HG03135 (cell line): ENCODE measurements around the gene MC3R.
"Not testable (repeated sequence)": the region's sequence is repeated elsewhere in the genome, so short reads cannot be mapped to it uniquely, and the experiment has no call there.

Experiments used
- ATAC-seq: cut with Tn5 transposase; IDR thresholded peaks from one replicate; pipeline ENCODE4 v1.9.1; 2021; ENCODE audit warnings: mild to moderate bottlenecking, moderate library complexity; ENCODE audit not compliant: unreplicated experiment

MC3R gene

DNA sequence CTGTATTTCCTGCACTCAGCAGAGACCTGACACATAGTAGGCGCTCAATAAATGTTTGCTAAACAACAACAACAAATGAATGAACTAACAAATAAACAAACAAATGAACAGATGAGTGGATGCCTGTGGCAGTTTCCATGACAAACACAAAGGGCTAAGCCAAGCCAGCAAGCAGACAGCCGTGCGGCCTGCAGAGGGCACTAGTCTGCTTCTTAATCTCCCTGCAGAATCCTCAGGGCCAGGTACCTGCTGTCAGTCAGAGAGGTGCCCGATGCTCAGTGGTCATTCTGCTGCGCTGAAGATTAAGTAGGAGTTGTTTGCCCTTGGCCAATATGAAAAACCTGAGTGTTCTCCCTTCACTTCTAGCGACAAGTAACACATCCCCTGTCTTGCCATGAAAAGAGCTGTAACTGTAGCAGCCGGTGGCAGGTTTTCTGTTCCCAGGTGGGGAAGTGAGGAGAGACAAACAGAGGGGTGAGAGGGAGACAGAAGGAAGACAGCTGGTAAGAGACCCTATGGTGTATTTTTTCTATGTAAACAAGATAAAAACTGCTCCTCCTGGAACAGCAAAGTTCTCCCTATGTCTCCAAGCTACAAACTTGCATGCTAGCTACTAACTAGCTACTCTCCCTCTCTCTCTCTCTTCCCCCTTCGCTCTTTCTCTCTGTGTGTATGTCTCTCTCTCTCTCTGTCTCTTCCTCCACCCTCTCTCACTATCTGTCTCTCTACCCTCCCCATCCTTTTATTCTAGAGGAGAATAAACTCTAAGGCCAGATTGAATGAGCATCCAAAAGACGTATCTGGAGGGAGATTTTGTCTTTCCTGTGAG, at the start of gene MC3R:
TSS of gene MC3R (plus strand) at position 779 of the 829 bp plus-strand sequence. CDS start 112 bp downstream, outside the sequence.
- ATAC-seq, result no peak

DNA sequence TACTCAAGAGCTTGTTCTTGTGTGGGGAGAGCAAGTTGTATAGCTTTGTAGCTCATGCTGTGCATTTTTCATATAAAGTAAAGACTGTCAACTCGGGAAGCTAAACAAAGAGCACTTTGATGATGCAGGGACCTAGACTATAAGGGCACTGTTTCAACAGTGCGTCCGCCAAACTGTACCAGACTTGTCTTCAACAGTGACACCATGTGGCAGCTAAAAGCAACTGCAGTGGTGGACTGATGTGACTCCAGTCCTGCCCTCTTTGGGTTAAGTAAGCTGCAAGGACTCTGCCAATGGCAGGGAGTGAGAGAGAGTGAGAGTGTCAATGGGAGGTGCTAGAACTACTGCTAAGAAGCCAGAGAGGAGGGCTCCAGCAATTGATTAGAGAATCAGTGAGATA, 48.1 kb upstream of the MC3R start:
- no peak for ATAC-seq

DNA sequence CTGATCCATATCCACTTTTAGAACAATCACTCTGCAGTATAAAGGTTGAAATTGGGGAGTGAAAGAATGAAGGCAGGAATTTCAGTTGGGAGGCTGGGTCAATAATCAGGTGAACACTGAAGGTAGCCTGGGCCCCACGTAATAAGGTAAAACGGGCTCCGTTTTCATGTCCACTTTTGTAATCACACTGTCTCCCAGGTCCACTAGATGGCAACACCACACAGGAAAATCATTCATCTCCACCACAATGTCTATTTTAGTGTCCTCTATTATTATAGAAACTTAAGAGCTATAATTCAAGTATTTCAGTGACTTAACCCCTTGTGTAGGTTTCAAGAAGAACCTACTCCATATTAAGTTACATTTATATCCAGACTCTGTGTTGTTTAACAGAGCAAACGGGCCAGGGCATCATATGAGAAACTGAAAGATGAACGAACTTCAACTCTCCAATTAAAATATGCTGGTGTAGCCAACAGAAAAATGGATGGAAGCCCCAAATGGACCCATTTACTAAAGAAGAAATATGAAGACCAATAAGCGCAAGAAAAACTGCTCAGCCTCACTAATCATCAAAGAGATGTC, 45.9 kb upstream of the MC3R start:
- no peak for ATAC-seq

DNA sequence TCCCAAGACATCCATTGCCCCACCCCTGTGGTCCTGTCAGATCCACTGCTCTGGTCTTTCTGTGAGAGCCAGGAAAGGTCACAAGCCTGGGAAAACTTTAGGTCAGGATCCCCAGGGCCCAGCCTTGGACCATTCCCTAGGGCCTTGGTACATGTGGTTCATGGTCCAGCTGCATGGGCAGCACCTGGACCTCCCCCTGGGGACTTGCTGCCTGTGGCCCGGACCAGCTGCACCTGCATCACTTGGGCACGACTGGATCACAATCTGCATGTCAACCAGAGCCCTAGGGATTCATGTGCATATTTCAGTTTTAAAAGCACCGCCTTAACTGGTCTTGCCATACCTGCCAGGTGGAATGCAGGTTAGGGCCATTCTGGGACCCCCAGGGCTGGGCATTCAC, 44.3 kb upstream of the MC3R start:
- ATAC-seq, result no peak

DNA sequence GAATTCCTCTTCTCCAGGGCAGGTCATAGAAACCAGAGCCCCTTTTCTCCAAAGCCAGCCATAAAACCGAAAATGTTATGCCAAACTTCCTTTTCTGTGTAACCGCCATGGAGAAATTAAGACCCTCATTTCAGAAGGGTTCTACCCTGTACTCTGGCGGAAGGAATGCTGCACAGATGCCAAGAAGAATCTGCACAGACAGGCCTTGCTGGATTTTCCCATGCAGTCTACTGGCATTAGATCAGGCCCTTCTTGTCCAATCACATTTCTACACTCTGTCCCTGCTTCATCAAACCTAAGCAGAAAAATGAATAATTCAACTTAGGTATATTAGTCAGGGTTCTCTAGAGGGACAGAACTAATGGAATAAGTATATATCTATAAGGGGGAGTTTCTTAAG, 43.2 kb upstream of the MC3R start:
- ATAC-seq, result no peak

DNA sequence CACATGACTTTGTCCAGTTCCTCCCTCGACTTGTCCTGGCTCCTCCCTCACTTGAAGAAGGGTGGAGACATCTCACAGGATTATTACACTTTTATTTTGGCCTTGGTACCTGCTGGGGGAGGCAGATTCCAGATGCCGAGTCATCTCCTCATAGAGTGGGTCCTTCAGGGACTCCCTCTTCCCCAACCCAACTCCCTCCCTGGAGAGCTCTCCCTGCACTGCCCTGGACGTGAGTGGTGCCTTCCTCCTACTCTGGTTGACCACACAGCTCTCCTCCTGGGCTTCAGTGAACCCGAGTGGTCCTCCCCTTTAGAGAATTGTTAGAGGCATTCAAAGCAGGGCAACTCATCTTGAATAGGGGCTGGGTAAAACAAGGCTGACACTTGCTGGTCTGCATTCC, 40.9 kb upstream of the MC3R start:
- ATAC-seq, result no peak

DNA sequence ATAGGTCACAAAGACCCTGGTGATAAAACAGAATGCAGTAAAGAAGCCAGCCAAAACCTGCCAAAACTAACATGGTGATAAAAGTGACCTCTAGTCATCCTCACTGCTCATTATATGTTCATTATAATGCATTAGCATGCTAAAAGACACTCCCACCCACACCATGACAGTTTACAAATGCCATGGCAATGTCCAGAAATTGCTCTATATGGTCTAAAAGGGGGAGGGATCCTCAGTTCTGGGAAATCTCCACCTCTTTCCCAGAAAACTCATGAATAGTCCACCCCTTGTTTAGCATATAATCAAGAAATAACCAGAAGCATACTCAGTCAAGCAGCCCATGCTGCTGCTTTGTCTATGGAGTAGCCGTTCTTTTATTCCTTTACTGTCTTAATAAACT, 40.4 kb upstream of the MC3R start:
- no peak for ATAC-seq

DNA sequence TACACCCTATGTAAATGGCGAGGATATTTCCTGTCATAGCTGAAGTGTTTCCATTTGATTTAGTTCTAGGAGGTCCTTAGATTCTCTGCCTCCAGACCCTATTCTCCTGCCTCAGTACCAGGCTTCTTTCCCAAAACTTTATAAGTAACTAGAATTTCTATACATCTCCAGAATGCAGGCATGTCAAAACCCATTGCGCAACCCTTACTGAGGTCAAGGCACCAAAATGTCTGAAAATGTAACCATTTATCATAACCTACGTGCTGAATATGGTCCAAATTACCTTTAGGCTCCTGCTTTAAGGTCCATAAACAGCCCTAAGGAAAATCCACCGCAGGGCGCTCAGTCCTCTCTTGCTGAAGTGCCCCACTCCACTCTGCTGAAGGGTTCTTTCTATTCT, 37.5 kb upstream of the MC3R start:
- no peak for ATAC-seq

DNA sequence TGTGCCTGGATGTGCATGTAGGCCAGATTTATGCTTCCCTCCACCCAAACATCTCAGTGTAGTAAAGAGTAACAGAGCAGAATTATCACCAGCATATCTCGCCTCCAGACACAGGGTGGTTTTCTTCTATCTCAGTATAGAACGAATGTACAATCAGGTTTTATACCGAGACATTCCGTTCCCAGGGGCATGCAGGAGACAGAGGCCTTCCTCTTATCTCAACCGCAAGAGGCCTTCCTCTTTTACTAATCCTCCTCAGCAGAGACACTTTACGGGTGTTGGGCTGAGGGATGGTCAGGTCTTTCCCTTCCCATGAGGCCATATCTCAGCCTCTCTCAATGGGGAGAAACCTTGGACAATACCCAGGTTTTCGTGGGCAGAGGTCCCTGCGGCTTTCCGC, 36.4 kb upstream of the MC3R start:
- ATAC-seq, result no peak

DNA sequence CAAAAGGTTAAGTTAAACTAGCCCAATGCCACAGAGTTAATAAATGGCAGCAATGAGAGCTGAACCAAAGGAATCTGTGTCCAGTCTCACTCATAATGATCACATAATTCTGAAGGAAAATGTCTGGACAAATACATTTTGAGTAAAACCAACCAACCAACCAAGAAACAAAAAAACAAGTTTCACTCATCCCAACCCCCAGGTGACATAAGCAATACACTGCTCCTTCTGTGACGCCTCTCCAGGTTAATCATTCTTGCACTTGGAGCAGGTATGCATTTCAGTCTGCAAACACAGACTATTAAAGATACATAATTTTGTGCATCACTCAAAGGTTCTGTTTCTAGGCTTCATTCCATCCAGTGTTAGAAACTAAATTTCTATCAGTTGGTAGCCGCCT, 35.2 kb upstream of the MC3R start:
- ATAC-seq, result no peak

DNA sequence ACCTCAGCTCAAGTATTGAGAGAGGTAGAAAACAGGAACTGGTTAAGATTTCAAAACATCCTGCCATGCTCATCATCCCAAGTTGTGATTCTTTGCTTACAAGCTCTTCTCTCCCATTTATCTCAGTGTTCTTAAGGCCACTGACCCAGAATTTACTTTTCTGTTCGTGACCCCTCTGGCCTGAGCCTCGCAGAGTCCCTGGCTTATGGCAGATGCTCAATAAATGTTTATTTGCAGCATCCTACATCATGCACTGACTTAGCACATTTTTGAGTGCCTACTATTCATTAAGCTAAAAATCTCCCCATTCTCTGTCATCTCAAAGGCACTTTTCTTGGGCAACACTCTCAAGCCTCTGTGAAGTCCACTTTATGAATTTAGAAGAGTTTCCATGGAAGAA, 33.4 kb upstream of the MC3R start:
- ATAC-seq, result no peak

DNA sequence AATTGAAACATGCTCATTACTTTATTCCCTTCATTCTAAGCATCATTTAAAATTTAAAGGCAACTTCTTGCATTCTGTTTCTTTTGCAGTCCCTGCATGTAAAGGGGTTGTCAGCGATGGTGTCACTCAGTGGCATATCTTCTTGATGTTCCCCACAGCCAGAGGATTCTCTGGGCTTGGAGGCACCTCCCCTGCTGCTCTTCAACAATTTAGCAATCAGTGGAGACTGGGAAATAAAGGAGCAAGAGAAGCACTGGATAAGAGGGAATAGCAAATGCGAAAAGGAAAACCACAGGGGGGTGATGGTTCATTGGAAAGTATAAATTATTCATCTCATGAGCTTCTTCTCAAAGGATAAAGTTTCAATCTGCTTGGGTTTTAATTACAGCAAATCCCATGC, 30.7 kb upstream of the MC3R start:
- ATAC-seq, result no peak

DNA sequence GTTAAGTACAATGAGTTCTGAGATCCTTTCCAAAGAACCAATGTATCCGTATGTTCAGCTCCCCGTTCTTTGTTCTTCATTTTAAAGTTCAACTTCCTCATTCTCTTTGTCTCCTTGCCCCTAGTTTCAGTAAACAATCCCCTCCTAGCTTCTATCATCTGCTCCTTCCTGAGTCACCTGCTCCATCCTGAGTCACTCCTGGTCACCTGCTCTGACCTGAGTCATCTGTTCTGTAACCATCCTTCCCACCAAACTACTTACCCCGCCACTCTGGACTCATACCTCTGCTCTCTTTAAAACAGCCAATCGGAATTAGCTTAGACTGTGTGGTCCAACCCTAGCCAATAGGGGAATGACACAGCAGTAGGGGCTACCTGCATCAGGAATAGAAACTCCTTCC, 27.3 kb upstream of the MC3R start:
- not testable (repeated sequence) for ATAC-seq

DNA sequence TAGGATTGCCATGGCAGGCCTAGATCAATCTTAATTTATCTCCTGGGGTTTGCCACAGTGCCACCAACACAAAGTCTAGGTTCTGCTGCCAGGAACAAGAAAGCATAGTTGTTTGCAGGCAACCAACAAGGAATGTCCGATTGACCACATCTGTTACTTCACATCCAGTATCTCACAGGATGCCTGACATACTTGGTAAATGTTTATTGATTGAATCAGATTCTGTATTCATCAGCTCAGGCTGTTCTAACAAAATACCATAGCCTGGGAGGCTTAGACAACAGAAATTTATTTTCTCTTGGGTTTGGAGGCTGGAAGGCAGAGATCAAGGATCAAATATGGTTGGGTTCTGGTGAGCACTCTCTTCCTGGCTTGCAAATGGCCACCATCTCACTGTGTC, 26.3 kb upstream of the MC3R start:
- ATAC-seq, result no peak

DNA sequence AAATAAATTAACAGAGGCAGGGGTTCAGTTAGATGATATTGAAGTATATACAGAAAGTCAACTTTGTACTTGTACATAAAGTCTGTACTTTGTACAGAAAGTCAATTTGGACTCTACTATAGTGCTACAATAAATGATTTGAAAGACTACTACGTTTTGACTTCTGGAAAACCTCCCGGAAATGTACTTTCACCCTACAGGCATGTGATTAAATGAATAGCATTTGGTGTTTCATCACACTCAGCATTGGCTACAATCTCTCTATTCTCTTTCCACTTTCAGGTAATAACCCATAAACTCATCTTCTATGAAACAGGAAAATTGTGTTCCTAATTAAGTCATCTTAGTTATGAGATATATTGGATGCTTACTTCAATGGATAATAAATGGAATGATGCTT, 25.6 kb upstream of the MC3R start:
- ATAC-seq, result no peak

DNA sequence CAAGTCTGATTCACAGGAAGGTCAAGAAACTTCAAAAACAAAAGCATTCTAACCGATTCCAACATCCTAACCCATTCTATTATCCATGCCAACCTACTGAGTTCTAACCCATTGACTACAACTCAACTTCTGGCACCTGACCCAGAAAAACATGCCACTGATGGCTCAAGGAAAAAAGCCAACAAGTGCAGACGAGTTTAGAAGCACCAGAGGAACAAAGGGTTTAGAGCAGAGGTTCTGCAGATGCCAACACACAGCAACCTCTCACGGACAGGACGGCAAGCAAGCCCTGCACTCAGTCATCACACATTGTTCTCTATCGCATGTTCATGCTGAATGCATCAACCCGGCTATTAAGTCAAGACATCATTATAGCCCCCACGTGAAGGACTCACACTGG, 25.2 kb upstream of the MC3R start:
- no peak for ATAC-seq

DNA sequence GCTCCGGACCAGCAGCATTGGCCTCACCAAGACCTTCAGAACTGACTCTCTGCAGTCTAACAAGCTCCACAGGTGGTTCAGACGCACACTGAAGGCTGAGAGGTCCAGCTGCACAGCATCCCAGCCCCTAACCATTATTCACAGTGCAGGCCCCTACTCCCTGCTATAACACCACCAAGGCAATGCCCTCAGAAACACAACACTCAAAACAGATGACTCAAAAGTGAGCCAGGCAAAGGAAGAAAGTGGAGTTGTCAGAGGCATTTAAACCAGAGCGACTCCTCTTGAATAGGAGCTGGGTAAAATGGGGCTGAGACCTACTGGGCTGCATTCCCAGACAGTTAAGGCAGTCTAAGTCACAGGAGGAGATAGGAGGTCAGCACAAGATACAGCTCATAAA, 20.5 kb upstream of the MC3R start:
- ATAC-seq, result no peak

DNA sequence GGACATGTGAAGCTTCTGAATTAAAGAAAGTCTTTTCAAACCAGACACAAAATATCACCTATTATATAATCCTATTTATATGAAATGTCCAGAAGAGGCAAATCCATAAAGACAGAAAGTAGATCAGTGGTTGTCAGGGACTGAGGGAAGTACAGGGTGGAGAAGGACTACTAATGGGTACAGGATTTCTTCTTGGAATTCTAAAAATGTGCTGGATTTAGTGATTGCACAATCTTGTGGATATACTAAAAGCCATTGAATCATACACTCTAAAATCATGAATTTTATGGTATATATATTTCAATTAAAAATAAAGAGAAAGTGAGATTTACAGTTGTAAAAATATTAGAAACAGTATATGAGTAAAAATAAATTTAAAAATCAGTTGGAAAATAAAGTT, 18.7 kb upstream of the MC3R start:
- ATAC-seq, result no peak

DNA sequence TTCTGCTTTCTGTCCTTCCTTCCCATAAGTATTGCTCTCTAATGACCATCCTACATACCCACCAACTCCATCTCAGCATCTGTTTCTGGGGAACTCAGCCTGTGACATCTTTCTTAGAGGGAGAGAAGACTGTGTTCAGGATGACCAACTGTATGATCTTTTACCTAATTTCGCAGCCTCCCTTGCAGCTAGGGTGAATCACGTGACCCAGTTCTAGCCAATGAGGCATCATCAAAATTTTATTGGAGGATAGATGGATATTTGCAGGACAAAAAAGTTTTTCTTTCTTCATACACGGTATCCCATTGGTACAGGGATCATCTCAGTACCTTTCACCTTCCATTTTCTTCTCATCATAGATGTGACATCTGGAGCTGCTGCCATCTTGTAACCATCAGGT, 14.4 kb upstream of the MC3R start:
- ATAC-seq, result no peak

DNA sequence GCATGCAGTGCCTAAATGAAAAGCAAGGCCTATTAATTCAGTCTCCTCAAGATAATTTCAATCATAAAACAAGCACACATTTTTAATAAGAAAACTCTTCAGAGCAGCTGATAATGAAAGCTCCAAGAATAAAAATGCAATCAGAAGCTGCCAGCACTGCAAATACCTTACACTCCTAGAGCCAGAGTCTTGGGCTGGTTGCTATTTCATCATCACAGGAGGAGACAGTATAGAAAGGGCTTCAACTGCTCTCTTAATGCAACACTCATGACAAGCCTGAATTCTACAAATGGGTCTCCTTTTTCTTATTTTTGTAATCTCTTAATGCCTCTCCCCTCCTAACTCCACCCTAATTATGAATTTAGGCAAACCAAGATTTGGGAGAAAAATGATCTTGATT, 11.2 kb upstream of the MC3R start:
- no peak for ATAC-seq

DNA sequence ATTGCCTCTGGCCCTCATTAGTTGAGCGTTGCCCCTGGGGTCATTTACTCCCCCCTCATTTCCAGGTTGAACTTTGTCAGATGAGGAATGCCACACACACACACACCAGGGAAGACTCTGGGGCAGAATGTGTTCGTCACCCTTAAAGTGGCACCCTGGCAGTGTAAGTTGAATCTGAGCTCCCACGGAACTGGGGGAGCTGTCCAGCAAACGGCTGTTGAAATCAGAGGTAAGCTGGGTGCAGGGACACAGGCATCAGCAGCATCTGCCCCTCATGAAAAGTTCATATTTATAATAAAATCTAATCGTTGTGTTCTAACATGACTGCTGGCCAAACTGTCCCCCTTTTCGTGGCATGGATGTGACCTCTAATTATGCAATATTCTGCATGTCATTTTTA, 4.3 kb upstream of the MC3R start:
- no peak for ATAC-seq

DNA sequence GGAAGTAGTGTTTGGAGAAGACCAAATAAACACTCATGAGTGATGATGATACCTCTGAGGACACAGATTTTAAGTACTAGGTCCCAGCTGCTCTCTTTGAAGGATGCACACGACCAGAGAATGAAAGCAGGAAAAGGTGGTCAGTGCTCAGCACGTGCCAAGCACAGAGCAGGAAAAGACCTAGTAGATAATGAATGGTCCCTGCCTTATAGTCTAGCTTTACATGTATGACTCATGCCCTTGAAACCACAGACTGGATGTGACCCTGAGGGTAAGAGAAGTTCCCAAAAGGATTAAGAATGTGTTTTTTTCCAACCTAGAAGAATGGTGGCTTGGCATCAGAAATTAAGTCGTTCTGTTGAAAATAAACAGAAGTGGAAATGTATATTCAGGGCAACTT, 2.8 kb upstream of the MC3R start:
- ATAC-seq, result no peak
